ENCODE data around the gene KIF17.
"Not testable (repeated sequence)": the region's sequence is repeated elsewhere in the genome, so short reads cannot be mapped to it uniquely, and the experiment has no call there.

KIF17 gene

DNA sequence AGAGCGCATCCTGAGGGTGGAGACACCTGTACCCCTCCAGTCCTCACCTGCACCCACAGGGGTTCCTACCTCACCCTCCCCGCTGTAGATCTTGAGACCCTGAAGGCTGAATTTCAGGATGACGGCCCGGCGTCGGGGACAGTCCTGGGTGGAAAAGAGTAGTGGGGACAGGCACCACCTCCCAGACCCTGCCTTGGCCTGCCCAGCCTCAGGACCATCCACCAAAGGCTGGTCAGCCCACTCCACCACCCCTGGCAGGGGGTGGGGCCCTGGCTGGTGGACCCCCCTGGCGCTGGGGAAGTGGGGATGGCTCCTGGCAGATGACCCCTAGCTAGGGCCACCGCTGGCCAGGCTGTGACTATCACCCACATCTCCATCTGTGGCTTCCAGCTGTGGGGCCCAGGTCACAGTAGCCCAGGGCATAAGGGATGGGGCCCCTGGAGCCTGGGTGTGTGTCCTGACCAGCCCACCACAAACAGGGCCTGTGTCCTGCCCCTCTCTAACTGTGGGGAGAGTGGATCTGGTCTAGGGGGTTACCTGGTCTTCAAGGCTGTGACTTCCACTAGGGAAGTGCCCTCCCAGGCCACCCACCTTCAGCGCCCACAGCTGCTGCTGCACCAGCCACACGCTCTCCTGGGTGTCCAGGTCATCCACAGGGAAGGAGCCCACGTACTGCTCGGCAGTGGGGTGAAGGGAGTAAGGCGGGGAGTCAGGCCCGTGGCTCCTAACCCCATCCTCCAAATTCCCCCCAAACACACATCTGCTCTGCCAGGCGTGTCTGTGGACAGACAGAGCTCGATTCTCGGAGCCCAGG is 9.3 kb upstream of the KIF17 start:
- no peak for DNase-seq

DNA sequence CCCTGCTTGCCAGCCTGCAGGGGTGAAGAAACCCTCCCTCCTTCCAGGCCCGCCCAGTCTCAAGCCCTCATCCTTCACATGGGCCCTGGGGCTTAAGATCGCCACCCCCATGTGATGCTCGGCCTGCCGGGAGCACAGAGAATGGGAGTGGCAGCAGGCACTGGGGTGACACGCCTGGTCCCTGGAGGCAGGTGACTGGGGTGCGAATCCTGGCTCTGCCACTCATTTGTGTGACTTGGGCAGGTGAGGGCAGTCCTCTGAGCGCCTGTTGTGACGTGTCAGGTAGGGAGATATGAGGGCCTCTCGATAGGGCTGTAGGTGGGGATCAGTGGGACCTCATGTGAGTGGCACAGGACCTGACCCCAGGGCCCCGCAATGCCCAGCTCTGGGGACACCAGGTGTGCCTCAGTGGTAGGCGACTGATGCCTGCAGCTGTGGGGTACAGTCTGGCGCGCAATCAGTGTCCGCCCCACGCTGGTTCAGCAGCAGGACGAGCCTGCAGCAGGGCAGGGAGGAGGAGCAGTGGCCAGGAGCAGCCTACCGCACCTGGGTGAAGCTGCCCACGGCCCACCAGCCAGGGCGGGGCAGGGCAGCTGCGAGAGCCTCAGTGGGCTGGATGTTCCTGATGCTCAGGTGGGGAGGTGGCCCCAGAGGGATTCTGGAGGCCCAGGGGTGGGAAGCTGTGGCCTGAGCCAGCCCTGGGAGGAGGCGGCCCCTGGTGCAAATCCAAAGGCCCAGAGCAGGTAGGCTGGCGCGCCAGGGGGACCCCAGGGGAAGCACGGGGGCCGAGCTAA is 8.5 kb upstream of the KIF17 start:
- no peak for DNase-seq

DNA sequence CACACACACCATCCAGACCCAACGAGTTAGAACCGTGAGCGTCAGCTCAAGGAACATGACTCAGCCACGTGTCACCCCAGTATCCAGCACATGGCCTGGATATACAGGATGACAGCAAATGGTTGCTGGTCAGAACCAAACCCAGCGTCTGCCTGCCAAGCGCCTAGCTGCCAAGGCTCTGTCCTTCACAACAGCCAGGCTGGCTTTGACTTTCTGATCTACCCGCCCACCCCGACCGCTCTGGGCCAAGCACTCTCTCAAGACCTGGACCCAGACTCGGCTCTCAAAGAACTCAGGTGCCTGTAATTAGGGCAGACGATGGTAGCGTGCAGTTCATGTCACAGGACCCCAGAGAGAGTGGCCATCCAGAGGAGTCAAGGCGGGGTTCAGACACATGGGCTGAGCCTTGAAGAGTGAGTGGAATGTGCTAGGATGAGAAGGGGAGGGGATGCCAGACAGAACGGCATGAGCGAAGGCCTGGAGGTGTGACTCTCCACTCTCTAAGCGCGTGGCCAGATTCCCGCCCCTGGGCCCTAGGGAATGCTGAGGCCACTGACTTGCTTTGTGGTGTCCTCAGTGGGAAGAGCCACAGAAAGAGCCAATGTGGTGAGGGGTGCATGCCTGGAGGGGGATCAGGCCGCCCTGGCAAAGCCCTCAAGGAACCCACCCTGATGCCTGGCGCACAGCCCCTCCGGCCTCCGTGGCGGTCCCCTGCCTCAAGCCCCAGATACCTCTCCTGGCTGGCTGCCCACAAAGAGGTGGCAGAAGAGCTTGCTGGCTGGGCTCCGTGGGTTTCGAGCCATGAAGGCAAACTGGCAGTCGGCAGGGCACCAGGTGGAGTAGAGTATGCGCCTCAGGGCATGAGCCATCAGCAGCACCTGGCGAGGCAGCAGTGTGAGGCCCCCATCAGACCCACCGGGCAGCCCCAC is 7.6 kb upstream of the KIF17 start:
- no peak for DNase-seq

DNA sequence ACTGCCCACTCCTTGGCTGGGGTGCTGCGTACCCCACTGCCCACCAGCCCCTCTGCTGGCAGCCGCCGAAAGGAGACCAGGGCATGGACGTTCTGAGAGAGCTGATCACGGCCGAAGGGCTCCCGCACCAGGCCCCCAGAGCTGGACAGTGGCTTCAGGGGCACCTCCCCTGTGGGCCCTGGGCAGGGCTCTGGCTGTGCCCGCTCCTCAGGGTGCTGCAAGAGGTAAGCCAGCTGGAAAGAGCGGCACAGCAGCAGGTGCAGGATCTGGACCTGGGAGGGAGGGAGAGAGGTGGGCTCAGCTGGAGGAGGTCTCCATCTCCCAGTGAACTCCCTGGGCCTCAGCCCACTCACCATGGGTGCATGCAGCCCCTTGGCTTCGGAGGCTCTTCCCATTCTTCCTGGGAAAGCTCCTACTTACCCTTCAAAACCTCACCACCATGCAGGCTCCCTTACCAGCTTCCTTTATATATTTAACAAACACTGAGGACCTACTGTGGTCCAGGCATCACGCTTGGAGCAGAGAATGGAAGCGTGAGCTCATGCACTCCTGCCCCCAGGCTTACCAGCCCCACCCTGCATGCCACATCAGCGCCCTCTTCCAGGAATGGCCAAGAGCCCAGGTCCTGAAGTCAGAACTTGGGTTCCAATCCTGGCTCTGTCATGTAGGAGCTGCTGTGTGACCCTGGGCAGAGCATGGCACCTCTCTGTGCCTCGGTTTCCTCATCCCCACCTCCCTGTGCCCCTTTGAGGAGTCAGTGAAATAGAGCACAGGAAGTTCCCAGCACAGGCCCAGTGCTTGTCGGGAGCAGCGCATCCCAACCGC is 6.8 kb upstream of the KIF17 start:
- DNase-seq: no peak

DNA sequence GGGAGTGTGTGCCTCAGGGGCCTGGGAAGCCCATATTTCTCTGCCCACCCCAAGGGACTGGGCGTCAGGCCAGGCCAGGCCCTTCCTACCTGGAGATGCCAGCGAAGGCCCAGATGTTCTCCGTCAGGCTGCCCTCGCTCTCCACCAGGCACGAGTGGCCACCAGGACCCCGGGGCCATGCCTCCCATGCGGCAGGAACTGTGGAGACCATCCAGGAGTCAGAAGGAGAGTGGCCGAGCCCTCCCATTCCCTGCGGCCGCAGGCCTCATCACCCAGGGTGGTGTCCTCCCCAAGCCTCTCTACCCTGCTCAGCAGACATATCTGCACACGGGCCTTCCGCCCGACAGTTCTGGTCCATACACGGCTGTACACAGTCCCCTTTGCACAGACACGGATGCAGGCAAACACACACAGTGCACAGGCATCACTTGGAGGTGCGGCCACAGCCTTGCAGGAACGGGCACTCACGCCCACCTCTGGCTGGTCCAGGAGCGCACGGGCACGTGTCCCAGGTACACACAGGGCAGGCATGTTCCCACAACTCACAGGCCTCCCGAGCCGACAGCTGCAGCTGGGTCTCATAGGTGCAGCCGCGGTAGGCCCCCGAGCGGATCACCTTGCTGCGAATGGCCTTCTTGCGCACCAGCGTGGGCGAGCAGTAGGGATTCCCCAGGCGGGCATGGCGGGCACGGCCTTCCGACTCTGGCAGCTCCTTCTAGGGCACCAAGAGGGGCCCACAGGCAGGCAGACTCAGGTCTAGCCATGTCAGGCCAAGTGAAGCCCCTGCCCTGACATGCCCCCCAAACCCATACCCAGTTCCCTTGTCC is 5.9 kb upstream of the KIF17 start:
- no peak for DNase-seq

DNA sequence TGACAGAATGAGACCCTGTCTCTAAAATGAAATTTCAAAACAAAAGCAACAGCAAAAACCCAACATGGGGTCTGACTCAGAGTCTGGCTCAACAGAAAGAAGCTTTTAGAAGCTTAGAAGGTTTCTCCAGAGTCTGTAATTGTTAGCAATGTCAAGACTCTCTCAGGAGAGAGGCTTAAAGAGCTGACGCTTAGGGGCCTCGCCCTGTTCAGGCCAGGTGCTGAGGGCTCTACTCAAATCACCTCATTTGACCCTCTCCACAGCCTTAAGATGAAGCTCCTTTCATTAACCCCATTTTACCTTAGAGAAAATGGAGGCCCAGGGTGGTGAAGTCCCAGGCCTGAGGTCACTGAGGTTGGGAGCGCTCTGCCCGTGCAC is 5.3 kb upstream of the KIF17 start:
- no peak for DNase-seq

DNA sequence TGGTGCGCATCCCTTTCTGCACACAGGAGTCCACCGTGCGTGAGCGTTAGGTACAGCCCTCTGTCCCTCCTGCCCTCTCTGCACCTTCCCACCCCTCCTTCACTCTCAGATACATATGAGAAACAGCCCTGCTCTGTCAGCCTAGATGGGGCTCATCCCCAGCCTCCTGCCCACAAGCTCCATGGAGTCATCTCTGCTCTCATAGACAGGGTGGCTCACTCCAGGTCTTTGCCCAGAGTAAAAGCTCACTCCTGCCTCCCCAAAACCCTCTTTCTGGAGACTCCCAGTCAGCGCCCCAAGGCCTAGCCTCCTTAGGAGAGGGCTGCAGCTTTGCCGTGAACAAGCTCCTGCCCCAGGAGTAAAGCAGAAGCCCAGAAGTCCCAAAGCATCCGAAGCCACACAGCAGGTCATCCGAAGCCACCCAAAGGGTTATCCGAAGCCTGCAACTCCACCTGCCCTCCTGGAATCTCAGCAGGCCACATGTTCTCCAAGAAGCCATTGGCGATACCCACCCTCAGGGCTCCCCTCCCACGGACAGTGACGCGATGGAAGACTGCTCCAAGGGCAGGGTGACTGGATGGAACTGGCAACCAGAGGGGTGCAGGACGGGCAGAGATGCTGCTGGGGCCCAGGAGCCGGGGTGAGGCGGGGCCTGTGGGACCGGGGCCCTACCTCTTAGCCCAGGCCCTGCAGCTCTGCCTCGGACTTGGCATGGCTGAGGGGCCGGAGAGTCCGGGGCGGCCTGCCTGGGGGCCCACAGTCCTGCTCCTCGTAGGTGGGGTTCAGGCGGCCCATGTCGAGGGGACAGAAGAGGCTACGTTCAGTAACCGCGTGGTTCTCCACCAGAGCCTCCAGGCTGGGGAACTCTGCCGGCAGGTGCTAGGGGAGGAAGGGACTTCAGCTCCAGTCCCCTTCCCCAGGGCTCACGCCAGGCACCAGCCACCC is 3.6 kb upstream of the KIF17 start:
- no peak for DNase-seq

DNA sequence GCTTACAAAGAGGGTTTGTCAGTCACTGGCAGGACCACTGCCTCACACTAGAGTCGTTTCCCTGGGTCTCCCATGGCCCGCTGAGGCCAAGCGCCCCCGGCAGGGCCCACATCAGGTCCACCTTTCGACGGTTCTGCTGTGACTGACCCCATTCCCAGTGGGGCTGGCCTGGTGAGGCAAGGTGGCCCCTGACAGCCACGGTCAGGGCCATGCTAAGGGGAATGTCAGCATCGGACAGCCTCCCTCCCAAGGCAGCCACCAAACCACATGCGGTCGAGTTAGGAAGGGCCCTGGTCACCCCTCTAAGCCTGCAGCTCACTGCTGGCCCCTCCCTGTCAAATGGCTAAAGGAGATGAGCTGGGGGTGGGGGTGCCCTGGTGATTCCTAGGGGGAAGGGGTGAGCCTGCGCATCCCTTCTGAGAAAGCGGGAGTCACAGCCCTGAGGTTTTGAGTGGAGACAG is 2.9 kb upstream of the KIF17 start:
- no peak for DNase-seq

DNA sequence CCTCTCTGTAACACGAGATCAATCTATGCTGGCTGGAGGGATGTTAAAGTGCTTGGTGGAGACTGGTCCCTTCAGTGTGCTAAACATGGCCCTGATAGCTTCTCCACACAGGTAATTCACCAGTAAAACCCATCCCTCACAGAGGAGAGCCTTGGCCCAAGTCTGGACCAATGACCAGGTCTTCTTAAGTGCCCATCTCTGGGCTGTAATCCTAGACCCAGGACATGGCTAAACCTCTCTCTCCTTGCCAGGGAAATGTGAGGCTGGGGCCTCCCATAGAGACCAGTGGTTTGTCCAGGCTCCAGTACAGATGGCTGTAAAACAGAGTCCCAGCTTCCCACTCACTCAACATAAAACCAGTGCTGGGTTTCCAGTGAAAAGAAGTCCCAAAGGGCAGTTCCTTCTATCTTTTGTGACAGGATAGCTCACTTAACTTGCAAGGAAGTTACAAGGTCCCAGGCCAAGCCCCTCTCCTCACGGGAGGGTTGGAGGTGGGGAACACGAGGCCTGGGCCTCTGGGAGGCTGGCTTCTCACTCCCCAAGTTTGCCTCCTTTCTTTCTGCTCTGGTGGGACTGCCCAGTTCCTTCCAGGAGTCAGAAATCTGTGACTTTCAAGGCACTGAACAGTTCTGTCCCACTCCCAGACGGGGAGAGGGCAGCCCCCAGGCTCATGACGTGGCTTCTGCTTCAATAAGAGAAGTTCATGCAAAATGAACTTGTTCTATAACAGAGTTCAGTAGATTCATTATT is 2.2 kb upstream of the KIF17 start:
- DNase-seq: no peak

DNA sequence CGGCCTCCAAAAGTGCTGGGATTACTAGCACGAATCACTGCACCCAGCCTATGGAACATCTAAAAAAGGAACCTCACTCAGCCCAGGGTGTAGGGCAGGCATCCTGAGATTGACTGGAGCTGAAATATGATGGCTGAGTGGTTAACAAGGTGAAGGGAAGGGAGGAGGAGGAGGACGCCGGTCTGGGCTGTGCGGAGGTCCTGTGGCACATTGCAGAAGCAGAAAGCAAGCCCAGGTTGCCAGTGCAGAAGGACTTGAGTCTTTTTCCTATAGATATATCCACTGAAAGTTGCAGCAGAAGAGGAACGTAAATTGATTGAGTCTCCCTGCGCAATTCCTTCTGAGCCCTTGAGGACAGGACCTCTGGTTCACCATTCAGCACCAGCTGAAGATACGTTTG is 1.5 kb upstream of the KIF17 start:
- no peak for DNase-seq

DNA sequence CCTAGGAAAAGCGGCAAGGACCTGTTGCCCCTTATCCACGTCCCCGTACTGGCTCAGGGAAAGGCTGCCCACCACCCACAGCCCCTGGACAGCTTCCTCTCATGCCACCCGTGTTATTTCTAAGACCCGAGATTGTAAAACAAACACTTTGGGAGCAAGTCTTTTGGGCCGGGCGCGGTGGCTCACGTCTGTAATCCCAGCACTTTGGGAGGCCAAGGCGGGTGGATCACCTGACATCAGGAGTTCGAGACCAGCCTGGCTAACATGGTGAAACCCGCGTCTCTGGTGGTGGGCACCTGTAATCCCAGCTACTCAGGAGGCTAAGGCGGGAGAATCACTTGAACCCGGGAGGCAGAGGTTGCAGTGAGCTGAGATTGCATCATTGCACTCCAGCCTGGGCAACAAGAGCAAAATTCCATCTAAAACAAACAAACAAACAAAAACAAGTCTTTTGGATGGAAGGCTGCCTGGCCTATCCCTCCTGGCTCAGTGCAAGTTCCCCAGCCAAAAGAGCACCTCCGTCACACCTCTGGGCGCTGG is 606 bp upstream of the KIF17 start:
- not testable (repeated sequence) for DNase-seq

DNA sequence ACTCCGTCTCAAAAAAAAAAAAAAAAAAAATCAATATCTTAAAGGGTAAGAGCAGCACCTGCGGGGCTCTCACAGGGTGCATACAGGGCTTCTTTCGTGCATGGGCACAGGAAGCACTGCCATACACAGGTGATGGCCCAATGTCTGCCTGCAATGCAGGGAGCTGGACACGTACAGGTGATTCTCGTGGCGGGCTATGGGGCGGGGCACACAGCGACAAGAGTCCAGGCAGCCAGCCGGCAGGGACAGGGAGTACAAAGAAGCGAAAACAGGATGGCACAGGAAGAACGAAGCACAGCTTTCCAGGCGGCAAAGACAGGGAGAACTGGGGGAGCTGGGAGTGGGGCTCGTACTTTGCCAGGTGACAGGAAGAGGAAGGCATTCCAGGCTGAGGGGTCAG is 1.6 kb downstream of the KIF17 start:
- no peak for DNase-seq

DNA sequence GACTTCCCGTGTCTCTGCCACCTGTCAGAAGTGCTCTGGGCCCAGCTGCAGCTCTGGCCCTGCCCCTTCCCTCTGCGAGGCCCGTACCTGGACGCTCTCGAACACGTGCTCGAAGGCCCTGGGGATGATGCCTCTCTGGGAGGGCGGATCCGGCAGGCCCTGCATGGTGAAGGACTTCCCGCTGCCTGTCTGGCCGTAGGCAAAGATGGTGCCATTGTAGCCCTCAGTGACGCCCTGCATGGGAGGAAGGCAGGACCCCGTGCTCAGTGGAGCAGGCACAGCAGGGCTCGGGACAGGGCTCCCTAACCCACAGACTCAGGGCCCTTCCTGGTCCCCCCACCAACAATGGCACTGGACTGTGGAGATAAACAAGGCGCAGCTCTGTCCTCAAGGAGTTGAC is 2.4 kb downstream of the KIF17 start:
- no peak for DNase-seq

DNA sequence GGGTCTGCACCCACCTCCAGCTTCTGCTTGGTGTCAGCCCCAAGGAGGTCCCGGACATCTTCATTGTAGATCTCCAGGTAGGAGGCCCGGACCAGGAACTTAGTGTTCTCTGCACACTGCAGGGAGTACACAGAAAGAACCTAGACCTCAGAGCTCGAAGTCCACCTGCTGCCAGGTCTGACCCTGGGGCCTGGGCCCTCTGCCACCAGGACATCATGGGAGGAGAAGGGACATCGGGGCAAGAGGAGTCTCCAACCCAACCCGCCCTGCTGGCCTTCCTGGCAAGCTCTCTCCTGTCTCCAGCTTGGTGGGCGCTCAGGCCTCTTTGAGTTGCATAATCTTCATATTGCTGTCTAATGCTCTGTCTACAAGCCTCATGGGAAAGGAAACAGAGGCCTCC is 4.4 kb downstream of the KIF17 start:
- DNase-seq: no peak

DNA sequence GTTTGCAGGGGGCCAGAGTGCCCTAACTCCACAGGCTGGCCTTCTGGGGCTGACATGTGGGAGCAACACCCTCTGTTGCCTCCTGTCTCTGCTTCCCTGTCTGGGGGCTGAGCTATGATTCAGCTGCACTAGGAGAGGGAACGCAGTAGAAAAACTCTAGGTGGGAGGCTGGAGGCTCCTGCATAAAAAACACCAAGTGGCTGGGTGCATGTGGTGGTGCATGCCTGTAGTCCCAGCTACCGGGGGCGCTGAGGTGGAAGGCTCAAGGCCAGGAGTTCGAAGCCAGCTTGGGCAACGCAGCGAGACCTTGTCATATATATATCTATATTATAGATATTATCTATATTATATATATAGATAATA is 5.6 kb downstream of the KIF17 start:
- no peak for DNase-seq

DNA sequence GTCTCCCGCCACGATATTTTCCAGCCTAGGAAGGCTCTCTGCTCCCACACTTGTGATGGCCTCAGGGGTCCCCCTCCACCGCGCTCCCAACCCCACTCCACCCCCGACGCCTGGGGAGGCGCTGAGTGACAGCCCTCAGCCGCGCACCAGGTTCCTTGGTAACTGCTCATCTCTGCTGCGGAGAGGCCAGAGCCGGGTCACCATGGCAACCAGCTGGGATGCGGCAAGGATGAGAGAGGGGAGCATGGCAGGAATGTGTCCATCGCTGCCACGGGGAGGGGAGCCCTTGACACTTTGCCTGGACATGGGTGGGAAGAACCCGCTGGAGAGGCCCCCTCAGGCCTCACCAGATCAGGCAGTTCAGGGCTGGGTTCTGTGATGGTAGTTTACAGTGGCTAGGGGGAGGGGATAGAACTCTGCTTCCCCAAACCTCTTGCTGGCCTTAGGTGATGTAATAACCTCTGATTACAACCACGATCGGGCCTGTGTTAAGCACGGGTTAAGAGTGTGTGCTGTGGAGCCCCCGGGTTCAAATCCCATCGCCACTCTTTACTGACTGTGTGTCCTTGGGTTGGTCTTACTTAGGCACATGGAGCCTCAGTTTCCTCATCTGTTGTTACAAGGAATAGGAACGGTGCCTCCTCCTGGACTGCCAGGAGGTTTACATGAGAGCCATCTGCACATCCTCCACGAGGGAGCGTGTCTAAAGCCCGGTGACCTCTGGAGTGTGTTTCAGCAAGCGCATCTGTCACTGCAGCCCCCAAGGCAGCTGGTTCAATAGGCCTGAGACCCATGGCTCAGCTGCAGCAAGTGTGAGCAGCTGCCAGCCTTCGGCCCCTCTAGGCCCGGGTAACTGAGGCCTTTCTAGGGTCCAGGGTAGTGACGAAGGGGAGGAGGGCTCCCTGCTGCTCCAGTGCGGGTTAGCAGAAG is 6.3 kb downstream of the KIF17 start:
- no peak for DNase-seq

DNA sequence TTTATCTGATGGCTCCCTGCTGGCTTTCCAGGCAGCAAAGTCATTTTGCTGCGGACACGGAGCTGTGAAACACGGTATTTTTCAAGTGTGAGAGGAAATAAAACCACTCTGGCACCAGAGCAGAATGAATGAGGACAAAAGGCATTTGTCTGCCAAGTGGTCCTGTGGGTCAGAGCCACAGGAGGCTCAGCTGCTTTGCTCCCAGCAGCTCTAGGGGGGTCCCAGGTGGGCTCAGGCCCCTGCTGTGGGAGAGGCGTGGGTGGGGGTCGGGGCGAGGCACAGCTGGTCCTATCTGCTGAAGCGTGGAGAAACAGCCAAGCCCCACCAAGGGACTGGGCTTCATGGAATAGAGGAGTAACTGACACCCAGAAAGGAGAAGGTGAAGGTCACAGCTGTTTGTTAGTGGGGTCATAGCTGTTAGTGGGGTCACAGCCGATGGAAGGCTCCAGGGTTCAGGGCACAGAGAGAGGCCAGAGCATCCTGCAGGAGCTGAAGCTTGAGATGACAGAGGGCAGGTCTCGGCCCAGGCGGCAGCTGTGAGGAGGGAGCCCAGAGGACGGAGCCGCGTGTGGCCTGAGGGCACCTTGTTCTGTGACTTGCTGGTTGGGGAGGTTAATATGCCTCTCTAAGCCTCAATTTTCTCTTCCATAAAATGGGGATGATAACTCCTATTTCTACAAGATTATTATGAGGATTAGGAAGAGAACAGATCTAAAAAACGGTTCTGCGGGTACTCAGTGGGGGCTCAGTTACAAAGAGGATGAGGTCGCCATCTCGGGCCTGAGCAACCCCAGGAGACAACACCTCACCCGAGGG is 7.1 kb downstream of the KIF17 start:
- DNase-seq: no peak

All from activated naive CD4-positive, alpha-beta T cell (primary cell).